HG02571 (cell line): Measurements from ENCODE around the gene CHD1L.
A peak's percentile ranks its signal among the peaks of the same experiment; 100 is the strongest.
"Not testable (repeated sequence)": the region's sequence is repeated elsewhere in the genome, so short reads cannot be mapped to it uniquely, and the experiment has no call there.

Experiments used
- ATAC-seq: cut with Tn5 transposase; IDR thresholded peaks from one replicate; pipeline ENCODE4 v1.9.1; 2021; ENCODE audit warnings: mild to moderate bottlenecking, moderate library complexity; ENCODE audit not compliant: unreplicated experiment

CHD1L gene

DNA sequence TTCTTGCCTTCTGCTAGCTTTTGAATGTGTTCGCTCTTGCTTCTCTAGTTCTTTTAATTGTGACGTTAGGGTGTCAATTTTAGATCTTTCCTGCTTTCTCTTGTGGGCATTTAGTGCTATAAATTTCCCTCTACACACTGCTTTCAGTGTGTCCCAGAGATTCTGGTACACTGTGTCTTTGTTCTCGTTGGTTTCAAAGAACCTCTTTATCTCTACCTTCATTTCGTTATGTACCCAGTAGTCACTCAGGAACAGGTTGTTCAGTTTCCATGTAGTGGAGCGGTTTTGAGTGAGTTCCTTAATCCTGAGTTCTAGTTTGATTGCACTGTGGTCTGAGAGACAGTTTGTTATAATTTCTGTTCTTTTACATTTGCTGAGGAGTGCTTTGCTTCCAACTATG is 11.5 kb upstream of the CHD1L start:
- not testable (repeated sequence) for ATAC-seq

DNA sequence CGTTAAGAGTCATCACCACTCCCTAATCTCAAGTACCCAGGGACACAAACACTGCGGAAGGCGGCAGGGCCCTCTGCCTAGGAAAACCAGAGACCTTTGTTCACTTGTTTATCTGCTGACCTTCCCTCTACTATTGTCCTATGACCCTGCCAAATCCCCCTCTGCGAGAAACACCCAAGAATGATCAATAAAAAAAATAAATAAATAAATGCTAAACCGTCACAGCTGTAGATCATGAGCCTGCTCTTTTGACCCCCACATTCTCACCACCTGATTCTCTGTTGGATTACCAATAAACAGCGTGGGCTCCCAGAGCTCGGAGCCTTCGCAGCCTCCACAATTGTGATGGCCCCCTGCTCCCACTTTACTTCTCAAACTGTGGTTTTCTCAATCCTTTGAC is 8.6 kb upstream of the CHD1L start:
- ATAC-seq = not testable (repeated sequence)

DNA sequence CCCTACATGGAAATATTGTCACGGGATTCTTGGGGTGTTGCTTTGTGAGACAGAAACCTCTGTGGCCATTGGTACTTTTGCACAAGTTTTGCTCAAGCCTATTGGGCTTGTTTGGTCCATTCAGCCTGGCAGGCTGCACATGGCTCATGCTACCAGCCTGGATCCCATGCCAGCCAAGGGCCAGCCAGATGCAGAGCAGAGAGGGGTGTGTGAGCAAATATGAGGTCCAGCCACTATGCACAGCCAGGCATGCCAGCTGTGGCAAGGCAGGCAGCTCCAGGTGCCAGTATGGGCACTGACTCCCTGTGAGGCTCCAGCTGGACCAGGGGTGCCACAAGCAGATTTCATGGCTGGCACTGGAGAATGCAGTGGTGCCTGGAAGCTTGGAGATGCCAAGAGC is 6.7 kb upstream of the CHD1L start:
- no peak for ATAC-seq

DNA sequence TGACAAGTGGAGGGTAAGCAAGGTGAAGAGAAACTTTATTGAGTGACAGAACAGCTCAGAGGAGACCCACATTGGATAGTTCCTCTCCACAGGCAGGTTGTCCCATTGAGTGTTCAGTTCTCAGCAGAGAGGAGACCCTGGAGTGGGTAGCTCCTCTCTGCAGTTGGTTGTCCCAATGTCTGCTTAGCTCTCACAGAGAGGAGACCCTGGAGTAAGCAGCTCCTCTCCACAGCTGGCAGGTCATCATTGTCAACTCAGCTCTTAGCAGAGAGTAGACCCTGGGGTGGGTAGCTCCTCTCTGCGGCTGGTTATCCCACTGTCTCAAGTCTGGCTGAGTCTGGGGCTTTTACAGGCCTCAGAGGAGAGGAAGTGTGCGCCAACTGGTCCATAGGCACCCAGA is 6.0 kb upstream of the CHD1L start:
- ATAC-seq = no peak

DNA sequence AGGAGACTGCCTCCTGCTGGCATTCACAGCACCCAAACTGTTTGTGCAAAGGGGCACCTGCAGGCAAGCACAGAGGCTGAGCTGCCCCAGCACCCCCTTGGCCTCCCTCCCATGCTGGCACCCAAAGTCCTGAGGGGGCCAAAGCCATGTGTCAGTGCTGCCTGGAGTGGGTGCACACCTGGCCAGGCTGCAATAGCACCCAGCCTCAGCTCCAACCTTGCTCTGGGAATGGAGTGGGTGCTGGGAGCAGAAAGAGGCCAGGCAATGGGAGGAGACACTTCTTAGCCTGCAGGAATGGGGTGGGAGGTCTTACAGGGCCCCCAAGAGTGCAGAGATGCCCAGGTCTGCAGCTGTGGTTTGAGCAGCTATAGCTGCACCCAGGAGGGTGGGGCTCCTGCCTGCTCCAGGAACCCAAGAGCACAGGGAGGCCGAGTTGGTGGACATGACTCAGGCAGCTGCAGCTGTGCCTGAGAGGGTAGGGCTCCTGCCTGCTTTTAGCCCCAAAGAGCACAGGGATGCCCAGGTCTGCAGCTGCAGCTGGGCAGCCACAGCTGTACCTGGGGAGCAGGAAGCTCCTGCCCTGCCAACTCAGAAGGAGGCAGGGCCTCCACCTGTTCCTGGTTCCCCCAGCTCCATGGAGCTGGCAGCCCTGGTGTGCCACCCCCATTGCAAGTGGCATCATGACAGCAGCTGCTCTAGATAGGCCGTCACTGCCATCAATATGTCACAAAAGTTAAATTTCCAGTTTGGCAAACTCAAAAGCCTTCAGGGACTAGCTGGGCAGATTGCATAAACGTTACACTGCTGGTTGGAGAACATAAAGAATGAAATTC is 5.3 kb upstream of the CHD1L start:
- ATAC-seq = no peak

DNA sequence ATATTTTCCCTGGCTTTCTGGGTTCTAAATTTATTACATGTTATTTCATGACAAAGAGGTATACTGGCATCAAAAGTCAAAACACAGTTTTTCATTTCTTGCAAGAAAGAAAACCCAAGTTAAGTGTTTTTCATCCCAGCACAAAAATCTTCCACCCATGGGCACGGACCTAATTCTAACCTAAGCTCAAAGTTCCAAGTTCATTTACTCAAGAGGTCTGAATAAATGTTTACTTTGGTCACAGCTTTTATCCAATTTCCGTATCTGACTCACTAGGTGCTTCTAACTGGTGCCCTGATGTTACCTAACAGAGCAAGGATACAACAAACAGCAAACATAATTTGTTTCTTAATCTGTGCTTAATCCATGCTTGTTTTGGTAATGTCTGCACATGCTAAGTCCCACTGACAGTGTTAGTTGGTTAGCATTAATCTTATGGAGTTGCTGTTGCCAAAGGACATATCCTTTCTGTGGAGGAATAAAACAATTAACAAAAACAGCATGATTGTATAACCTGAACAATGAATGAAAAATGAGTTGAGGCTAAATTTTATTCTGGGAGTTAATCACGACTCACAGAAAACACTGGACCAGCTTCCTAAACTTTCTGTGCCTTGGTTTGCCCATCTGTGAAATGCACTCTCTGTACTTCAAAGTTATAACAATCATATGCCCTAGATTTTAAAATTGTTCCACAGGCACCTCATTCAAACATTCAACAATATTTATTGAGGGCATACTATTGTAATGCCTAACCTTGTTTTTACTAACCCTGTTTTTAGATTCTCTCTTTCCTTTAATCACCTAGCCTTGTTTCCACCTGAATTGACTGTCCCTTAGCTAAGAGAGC is 4.2 kb upstream of the CHD1L start:
- no peak for ATAC-seq

DNA sequence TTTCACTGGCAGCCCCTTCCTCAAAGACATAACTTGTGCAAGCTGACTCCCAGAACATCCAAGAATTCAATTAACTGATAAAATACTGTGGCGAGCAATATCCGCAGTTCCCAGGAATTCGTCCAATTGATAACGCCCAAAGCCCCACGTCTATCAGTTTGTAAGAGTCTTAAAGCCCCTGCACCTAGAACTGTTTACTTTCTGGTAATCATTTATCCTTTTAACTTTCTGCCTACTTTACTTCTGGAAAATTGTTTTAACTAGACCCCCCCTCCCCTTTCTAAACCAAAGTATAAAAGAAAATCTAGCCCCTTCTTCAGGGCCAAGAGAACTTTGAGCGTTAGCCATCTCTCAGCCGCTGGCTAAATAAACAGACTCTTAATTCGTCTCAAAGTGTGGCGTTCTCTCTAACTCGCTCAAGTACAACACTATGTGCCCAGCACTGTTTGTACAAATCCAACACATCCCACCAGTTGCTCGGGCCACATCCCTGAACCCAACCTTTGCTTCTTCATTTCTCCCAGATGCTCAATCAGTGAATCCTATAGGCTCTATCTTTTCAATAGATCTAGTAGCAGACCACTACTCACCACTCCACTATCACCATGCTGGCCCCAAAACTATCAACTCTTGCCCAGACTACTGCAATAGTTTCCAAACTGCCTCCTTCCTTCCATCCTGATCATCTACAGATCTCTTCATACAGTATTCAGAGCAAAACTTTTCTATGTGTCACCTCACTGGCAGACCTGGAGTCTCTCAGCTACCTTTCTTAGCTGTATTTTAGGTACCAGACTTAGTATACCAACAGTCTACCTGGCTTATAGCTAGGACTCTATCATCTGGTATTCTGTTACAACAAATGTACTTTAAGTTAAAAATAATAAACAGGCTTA is 3.3 kb upstream of the CHD1L start:
- no peak for ATAC-seq

DNA sequence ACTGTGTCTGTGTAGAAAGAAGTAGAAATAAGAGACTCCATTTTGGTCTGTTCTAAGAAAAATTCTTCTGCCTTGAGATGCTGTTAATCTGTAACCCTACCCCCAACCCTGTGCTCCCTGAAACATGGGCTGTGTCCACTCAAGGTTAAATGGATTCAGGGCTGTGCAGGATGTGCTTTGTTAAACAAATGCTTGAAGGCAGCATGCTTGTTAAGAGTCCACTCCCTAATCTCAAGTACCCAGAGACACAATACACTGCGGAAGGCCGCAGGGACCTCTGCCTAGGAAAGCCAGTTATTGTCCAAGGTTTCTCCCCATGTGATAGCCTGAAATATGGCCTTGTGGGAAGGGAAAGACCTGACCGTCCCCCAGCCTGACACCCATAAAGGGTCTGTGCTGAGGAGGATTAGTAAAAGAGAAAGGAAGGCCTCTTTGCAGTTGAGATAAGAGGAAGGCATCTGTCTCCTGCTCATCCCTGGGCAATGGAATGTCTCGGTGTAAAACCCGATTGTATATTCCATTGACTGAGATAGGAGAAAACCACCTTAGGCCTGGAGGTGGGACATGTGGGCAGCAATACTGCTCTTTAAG is 2.3 kb upstream of the CHD1L start:
- not testable (repeated sequence) for ATAC-seq

DNA sequence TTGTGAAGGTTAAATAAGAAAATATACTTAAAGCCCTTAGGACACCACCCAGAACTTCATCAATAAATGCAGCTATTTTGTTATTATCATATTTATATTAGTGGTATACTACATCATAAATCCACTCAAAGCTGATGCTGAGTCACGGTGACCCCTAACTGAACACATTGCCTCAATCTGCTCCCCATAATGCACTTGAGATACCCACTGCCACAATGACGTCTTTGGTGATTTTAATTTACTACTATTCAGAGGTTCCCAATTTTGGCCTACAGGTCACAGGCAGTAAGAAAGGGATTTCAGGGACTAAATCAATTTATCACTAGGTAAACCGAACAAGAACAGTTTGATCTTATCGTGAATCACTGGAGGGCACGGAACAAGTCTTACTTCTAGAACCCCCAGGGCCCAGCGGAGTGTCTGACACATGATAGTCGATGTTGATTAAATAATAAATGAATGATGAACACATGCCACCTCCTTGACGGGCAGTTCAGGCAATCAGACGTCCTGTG is 493 bp upstream of the CHD1L start:
- no peak for ATAC-seq

DNA sequence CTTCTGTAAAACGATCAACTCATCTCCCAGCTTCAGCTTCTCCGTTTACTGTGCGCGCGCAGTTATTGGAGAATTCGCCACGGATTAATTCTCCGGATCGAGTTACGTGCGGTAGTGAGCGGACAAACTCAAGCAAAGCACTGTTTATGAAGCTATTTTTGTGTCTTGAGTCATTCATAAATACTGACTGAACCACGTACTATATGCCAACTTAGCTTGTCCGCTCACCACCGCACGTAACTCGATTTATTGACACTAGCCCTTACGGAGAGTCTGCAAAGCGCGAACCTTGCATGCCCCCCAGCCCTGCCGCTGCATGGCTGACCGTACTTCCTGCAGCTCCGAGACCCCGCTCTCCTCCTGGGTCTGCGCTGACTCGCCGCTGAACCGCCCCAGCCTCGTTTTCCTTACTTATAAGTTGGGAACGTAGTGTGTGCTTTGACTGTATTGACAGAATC is 773 bp downstream of the CHD1L start:
- peak; percentile 16 for ATAC-seq

DNA sequence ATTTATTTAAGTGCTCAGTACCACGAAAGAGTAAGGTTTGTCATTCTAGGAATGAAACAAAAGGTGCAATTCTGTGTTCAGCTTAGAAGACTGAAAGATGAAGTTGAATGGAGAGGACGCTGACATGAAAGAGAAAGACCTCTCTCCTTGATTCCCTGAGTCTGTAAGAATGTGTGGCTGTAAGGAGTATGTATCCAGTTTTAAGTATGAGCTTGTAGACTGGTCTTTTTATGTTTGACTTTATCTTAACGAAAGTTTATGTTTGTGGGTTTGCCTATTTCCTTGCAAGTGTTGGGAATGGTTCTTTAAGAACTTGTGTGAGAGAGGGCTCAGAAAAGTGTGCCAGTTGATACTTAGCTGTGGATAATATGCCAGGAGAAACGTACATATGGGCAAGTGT is 1.4 kb downstream of the CHD1L start:
- ATAC-seq = no peak

DNA sequence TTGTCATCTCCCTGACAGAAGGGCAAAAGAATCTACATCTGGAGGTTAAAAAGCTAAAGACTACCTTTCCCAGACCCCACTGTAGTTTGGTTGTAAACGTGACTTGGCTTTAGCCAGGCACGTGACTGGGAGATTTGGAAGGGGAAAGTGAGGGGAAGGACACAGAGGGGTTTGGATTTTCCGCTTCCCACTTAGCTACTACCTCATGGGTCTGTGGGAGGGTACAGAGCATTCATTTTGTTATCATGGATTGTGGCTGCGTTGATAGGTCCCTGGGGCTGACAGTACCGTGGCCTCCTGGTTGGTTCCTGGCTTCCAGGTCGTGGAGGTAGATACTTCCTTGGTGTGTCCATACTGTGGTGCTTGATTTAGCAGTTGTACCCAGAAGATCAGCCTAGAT is 2.6 kb downstream of the CHD1L start:
- ATAC-seq = no peak

DNA sequence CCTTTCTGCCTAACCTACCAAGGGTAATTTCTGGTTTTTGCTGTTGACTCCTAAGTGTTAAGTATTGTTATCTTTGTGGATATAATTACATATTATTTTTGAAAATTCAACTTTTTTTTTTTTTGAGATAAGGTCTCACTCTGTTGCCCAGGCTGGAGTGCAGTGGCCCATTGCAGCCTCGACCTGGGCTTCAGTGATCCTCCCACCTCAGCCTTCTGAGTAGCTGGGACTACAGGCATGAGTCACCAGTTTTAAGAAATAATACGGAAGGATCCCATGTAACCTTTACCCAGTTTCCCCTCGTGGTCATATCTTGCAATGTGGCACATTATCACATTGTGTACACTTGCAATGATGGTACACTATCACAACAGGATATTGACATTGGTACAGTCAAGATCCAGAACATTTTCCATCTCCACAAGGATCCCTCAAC is 3.1 kb downstream of the CHD1L start:
- no peak for ATAC-seq

DNA sequence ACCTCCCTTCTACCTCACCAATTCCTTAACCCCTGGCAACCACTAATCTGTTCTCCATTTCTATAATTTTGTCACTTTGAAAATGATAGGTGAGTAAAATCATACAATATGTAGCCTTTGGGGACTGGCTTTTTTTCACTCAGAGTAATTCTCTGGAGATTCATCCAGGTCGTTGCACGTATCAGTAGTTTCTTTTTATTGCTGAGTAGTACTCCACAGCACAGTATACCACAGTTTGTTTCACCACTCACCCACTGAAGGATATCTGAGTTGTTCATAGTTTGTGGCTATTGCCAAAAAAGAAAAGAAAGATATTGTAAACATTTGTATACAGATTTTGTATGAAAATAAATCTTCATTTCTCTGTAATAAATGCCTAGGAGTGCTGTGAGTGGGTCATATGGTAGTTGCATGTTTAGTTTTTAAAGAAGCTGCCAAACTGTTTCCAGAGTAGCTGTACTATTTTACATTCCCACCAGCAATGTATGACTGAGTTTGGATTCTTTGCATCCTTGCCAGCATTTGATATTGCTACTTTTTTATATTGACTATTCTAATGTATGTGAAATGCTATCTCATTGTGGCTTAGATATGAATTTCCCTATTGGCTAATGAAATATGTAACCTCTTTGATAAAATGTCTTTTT is 3.7 kb downstream of the CHD1L start:
- no peak for ATAC-seq

DNA sequence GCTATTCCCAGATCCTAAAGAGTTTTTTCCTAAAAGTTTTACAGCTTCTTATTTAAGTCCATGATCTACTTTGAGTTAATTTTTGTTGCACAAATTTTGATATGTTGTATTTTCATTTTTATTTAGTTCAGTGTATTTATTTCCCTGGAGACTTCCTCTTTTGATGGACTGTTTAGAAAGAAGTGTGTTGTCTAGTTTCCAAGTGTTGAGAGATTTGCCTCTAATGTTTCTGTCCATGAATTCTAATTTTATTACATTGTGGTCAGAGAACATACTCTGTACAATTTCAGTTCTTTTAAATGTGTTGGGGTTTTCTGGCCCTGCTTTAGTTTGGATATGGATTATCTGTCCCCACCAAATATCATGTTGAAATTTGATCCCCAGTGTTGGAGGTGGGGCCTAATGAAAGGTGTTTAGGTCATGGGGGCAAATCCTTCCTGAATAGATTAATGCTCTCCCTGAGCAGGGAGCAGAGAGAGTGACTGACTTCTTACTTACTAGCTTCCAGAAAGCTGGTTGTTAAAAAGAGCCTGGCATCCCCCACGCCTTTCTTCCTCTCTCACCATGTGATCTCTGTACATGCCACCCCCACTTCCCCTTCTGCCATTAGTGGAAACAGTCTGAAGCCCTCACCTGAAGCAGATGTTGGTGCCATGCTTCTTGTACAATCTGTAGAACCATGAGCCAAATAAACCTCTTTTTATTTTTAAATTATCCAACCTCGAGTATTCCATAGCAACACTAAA is 4.6 kb downstream of the CHD1L start:
- no peak for ATAC-seq

DNA sequence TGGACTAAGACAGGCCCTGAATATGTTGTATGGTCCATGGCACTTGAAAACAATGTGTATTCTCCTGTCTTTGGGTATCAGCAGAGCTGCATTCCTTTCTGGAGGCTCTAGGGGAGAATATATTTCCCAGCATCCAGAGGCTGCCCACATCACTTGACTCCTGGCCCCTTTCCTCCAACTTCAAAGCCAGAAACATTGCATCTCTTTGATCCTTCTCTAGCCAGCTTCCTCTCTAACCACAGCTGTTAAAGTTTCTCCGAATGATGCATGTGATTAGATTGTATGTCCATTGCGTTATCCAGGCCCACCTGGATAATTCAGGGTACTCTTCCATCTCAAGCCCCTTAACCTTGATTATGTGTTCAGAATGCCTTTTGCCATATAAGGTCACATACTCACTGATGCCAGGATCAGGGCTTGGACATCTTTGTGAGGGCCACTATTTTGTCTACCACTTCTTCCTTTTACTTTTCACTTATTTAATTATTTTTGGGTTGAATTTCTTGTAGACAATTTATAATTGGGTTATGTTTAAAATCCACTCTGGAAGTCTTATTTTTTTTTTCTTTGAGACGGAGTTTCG is 5.3 kb downstream of the CHD1L start:
- no peak for ATAC-seq

DNA sequence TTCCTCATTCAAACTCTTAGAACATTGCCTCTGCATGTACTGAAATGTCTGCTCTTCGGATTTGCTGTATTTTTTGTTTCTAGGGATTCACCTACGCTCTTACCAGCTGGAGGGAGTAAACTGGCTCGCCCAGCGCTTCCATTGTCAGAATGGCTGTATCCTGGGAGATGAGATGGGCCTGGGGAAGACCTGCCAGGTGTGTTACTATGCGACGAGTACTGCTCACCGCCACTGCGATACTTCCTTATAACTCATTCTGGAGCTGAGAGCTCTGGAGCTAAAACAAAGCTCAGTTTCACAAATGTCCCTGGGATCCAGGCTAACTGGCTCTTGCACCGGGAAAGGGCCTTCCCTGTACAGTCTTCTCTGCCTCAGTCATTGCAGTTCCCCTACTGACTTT is 10.1 kb downstream of the CHD1L start:
- ATAC-seq = no peak

DNA sequence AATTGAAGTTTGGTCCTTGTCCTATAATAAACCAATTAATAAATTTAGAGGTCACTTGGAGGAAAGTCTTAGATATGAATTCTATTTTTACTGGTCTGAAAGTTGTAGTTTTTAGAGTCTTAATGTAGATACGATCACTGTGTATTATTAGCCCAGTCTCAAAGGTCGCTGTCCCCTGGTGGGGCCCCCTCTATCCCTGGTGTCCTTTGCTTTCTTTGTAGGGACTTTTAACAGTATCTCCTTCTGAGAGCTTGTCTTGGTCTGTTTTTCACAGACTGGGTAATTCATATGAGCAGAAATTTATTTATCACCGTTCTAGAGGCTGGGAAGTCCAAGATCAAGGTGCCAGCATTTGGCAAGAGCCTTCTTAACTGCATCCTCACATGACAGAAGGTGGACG is 18.5 kb downstream of the CHD1L start:
- no peak for ATAC-seq
